CD1c-positive myeloid dendritic cell (primary cell): ENCODE data around the gene BID.

Experiments used
- DNase-seq: peaks from one replicate; pipeline ENCODE4 v3.0.0-alpha.2; 2016; ENCODE audit errors: extremely low spot score

BID gene

GRCh38 chr22:17803609-17804270 lies 29.5 kb upstream of the BID start:
- DNase-seq: no peak

GRCh38 chr22:17802822-17803221 lies 28.6 kb upstream of the BID start:
- no peak for DNase-seq

- DNase-seq: no peak
These were observed 28.1 kb upstream of the BID start for GRCh38 chr22:17802411-17802810.

GRCh38 chr22:17797721-17798559 lies 23.7 kb upstream of the BID start:
- peak; percentile 90 for DNase-seq

GRCh38 chr22:17796695-17797094 lies 22.4 kb upstream of the BID start:
- no peak for DNase-seq

GRCh38 chr22:17795661-17796548 lies 21.6 kb upstream of the BID start:
- DNase-seq: no peak

GRCh38 chr22:17794726-17795542 lies 20.7 kb upstream of the BID start:
- no peak for DNase-seq

GRCh38 chr22:17792854-17793434 lies 18.7 kb upstream of the BID start:
- DNase-seq: no peak

- no peak for DNase-seq
These were observed 18.0 kb upstream of the BID start for GRCh38 chr22:17792299-17792698.

GRCh38 chr22:17791196-17791595 lies 16.9 kb upstream of the BID start:
- no peak for DNase-seq

GRCh38 chr22:17789379-17790200 lies 15.3 kb upstream of the BID start:
- DNase-seq: no peak

- DNase-seq: no peak
These were observed 14.5 kb upstream of the BID start for GRCh38 chr22:17788528-17789378.

GRCh38 chr22:17787716-17788330 lies 13.6 kb upstream of the BID start:
- no peak for DNase-seq

- no peak for DNase-seq
These were observed 13.0 kb upstream of the BID start for GRCh38 chr22:17787241-17787640.

GRCh38 chr22:17786435-17787161 lies 12.3 kb upstream of the BID start:
- DNase-seq: peak; percentile 30

GRCh38 chr22:17785185-17786184 lies 11.2 kb upstream of the BID start:
- peak; percentile 75 for DNase-seq

GRCh38 chr22:17784776-17785175 lies 10.5 kb upstream of the BID start:
- no peak for DNase-seq
